ENCODE results near the gene RABEP1.
"Not testable (repeated sequence)": the region's sequence is repeated elsewhere in the genome, so short reads cannot be mapped to it uniquely, and the experiment has no call there.

The RABEP1 gene

DNA sequence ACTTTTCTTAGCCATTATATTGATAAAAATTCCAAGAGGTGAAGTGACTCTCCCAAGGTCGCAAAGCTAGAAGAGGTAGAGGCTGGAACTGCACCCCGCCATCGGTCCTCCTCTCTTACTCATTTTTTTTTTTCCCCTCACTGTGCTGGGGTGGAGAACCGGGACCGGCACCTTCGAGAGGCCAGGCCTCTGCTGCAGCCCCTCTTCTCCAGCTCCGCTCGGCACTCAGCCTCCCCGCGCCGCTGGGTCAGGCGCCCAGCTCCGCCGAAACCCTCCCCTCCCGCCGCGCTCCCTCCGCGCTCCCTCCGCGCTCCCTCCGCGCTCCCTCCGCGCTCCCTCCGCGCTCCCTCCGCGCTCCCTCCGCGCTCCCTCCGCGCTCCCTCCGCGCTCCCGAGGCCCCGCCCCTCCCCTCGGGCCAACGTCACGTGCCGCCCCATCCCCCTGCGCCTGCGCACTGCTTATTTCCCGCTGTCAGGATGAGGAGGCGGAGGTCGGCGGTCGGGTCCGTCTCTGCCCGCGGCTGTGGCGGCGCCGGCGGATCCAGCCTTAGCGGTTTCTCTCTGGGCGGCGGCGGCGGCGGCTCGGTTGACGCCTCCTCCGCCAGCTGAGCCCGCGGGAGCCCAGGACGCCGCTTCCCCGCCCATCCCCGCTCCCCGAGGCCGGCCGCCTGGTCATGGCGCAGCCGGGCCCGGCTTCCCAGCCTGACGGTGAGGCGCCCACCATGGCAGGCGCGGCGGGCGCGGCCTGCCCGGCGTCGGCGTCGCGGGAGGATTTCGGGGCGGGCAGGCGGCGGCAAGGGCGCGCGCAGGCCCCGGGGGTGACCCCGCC lies at the start of gene RABEP1:
Gene RABEP1, plus strand, starts transcription at position 471 of the 828 bp plus-strand sequence. Its CDS starts 203 bp downstream, at position 674.
- DNase-seq (ENCODE audit: low read depth, low spot score): no peak

GRCh38 chr17:5233492-5233891 lies 48.6 kb upstream of the RABEP1 start:
- DNase-seq (ENCODE audit: low read depth, low spot score); H3K27ac ChIP-seq: not testable (repeated sequence)

More for the DNA sequence above, at the start of gene RABEP1:
- H3K27ac ChIP-seq: peak within 1 kb of the TSS; percentile 55

- no peak within 1 kb of the TSS for H3K27ac ChIP-seq
- no peak for DNase-seq (ENCODE audit: low read depth, low spot score)
These were observed 47.2 kb upstream of the RABEP1 start, which contains the start of gene SCIMP for GRCh38 chr17:5234645-5235576. TSS of gene SCIMP (minus strand) at chr17:5234860. CDS start at chr17:5234755, 105 bp downstream.

GRCh38 chr17:5236938-5237540 lies 45.0 kb upstream of the RABEP1 start:
- no peak for DNase-seq (ENCODE audit: low read depth, low spot score)
- no peak overlapping the region for H3K27ac ChIP-seq

DNA sequence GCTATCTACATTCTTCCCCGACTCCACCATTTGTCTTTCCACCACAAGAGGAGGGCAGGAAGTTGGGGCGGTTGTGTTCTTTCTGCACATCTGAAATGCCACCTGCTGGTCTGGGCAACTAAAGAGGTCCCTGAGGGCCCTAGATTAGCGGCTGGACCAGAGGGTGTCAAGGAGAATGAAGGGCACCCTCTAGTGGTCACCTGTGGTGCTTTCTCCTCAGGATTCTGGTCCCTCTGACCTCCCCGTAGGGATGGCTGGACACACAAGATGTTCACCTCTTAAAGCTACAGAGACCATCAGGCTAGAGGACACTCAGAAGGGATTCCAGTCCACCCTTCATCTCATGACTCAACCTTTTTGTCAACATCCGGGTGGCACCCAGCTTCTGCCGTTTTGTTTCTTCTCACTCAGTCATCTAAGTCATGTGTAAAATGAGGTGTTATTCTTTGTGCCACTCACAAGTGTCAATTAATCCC lies 44.5 kb upstream of the RABEP1 start:
- no peak overlapping the region for H3K27ac ChIP-seq
- DNase-seq (ENCODE audit: low read depth, low spot score): no peak

DNA sequence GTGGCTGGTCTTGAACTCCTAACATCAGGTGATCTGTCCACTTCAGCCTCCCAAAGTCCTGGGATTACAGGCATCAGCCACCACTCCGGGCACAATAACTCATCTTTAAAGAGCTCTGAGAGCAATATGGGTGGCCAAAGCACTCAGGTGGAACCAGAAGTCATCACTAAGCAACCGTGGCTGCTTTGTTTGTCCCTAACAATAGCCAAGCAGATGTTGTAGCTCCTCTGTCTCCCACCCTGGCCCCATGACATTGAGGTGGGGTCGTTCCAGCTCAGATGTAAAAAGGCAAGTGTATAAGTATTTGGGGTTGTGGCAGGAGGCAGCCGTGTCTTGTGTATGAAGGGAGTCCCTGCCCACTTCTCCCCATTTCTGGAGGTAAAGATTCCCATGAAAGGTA lies 43.8 kb upstream of the RABEP1 start:
- no peak for DNase-seq (ENCODE audit: low read depth, low spot score)
- no peak overlapping the region for H3K27ac ChIP-seq

DNA sequence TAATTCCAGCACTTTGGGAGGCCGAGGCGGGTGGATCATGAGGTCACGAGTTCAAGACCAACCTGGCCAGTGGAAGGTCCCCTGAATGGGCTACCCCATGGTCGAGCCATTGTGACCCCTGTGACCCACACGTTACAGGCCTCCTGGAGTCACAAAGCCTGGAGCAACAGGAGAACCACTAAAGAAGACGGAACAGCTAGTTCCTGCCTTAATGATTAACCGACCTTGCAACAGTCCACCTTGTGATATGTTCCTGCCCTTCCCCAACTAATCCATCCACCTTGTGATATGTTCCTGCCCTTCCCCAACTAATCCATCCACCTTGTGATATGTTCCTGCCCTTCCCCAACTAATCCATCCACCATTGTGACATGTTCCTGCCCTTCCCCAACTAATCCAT lies 42.3 kb upstream of the RABEP1 start:
- H3K27ac ChIP-seq; DNase-seq (ENCODE audit: low read depth, low spot score): not testable (repeated sequence)

- peak overlapping the region; percentile 65 for H3K27ac ChIP-seq
- no peak for DNase-seq (ENCODE audit: low read depth, low spot score)
These were observed 40.0 kb upstream of the RABEP1 start for GRCh38 chr17:5241861-5242671.

- no peak for DNase-seq (ENCODE audit: low read depth, low spot score)
- H3K27ac ChIP-seq: no peak overlapping the region
These were observed 34.5 kb upstream of the RABEP1 start for GRCh38 chr17:5247621-5248020.

DNA sequence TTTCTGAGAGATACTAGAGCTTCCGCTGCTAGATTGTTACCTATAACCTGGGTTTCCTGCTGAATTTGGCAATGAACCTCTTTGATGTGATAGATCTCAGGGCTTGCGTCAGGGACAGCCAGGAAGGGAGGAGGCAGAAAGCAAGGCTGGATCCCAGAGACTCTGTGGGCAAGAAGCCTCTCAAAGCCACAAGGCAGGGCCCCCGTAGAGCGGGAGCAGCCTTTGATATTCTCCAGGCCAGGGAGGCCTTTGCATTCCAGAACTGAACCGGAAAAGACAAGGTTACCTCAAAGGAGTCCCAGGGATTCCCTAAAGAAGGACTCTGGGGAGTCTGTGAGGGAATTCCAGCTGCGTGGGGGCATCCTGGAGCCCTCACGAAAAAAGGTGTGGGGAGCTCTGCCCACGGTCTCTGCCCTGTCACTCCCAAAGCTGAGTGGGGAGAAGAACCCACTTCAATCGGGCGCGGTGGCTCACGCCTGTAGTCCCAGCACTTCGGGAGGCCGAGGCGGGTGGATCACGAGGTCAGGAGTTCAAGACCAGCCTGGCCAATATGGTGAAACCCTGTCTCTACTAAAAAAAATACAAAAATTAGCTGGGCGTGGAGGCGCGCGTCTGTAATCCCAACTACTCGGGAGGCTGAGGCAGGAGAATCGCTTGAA lies 33.1 kb upstream of the RABEP1 start:
- no peak for DNase-seq (ENCODE audit: low read depth, low spot score)
- no peak overlapping the region for H3K27ac ChIP-seq

GRCh38 chr17:5249615-5250014 lies 32.5 kb upstream of the RABEP1 start:
- no peak for DNase-seq (ENCODE audit: low read depth, low spot score)
- no peak overlapping the region for H3K27ac ChIP-seq

- no peak overlapping the region for H3K27ac ChIP-seq
- DNase-seq (ENCODE audit: low read depth, low spot score): no peak
These were observed 27.7 kb upstream of the RABEP1 start for GRCh38 chr17:5254414-5254813.

DNA sequence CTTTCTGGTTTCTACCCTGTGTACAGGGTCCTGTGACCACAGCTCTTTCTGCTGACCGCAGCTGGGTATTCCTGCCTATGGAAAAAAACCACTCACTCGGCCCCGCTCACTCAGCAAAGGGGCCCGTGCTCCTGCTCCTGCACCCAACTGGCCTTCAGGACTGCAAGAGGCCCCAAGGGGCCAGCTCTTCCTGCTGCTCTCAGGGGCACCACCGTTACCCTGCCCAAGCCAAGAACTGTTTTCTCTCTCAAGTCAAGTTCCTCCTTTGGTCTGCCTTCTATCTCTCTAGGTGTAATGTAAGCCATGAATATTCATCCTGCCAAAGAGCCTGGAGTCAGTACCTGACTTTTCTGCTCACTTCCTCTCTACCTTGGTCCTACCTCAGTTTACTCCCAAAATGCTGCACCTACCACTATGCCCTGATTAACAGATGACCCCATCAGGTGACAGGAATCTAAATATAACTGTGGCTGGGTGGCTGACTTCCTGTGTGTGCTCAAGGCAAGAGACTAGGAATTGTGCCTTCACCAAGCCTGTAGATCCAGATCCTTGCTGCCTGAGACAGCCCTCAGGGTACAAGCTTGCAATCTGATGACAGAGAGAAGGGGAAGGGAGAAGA lies 27.1 kb upstream of the RABEP1 start:
- no peak for DNase-seq (ENCODE audit: low read depth, low spot score)
- H3K27ac ChIP-seq: no peak overlapping the region

DNA sequence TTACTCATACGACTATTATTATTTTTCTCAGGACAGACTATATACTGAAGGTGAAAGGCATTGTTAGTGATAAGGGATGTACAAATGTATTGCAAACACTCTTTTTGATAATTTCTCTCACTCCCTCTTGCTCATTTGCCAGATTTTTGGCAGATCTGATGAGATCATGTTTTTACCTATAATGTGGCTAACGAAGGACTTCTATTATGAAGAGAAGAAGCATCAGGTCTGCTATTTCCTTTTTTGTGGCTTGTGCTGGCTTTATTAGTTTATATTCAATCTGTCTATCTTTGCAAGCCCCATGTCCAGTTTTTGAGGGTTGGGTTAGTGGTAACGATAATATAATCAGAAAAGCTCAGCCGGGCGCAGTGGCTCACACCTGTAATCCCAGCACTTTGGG lies 25.0 kb upstream of the RABEP1 start:
- H3K27ac ChIP-seq: no peak overlapping the region
- DNase-seq (ENCODE audit: low read depth, low spot score): no peak

DNA sequence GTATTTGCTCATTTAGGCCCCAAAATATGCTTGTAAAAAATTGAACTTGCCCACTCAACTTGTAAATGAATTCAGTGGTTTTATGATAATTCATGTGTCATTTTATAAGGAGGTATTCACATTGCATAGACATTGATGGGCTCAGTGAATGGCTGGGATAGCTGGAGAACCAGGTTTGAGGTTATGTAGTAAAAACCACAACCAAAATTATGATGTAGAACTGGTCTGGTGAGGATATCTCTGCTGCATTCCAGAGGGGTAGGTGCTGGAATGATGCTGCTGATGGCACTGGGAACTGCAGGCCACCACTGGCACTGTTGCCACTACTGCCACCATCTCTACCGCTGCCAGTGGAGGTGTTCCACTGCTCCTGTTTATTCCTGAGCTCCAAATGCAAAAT lies 21.5 kb upstream of the RABEP1 start:
- H3K27ac ChIP-seq: no peak overlapping the region
- DNase-seq (ENCODE audit: low read depth, low spot score): peak; percentile 60

GRCh38 chr17:5262416-5262991 lies 19.6 kb upstream of the RABEP1 start:
- H3K27ac ChIP-seq: no peak overlapping the region
- no peak for DNase-seq (ENCODE audit: low read depth, low spot score)

DNA sequence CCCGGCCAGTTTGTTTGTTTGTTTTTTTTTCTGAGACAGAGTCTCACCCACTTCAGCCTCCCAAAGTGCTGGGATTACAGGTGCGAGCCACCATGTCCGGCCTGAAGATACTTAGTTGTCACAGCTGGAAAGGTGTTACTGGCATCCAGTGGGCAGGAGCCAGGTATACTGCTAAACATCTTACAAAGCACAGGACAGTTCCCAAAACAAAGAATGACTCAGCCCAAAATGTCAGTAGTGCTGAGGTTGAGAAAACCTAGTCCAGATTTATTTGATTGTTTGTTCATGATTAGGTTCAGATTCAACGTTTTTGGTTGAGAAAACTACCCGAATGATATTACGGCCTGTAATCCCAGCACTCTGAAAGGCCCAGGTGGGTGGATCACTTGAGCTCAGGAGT lies 18.6 kb upstream of the RABEP1 start:
- no peak overlapping the region for H3K27ac ChIP-seq
- no peak for DNase-seq (ENCODE audit: low read depth, low spot score)

DNA sequence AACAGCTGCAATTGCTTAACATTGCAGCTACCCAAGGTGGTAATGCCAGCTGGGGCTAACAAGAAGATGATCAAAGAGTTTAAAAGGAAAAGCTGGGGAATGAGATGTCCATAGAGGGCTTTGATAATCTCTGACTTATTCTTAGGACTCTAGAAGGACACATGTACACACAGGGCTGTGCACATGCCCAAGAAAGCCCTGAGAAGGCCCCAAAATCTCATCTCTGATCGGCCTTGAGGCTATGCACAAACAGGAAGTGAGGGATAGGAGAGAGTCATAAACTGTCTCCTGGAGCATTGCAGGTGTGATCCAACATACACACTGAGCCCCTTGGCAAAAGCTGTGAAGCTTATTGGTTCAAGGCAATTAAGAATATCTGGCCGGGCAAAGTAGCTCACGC lies 17.2 kb upstream of the RABEP1 start:
- DNase-seq (ENCODE audit: low read depth, low spot score): no peak
- no peak overlapping the region for H3K27ac ChIP-seq

All from epithelial cell of prostate (primary cell).